GM19043 (cell line): ENCODE data around the gene PPP1R12A.
A peak's percentile ranks its signal among the peaks of the same experiment; 100 is the strongest.

Experiments used
- ATAC-seq: cut with Tn5 transposase; IDR thresholded peaks from one replicate; pipeline ENCODE4 v1.9.1; 2021; ENCODE audit warnings: low read depth; ENCODE audit not compliant: unreplicated experiment

The PPP1R12A gene

DNA sequence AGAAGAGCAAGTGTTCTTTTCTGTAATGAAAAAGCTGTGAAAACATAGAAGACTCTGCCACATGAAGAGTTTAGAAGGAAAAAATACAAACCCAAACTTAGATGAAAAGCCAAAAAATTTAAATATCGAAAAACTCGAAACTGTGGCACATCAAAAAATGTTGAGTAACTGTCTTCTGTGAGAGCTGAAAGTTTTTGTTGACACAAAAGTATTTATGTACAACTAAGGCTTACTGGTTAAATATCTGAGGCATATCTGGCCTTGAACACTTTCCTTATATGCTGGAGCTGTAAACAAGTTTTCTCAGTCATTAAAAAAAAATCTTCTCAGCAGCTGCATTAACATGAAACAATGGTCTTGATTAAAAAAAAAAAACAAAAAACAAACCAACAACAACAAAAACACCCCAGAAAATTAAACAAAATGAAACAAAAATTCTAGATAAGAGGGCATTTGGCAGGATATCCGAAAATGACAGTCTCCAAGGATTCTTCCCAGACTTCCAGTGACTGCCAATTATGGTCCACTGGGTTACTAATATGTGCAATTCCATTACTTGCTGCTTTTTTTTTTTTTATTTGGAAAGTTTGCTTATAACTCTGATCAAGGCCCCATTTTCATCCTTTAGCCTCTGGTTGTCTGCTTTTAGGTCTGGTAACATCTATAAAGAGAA is 159.4 kb downstream of the PPP1R12A start:
- no peak for ATAC-seq

DNA sequence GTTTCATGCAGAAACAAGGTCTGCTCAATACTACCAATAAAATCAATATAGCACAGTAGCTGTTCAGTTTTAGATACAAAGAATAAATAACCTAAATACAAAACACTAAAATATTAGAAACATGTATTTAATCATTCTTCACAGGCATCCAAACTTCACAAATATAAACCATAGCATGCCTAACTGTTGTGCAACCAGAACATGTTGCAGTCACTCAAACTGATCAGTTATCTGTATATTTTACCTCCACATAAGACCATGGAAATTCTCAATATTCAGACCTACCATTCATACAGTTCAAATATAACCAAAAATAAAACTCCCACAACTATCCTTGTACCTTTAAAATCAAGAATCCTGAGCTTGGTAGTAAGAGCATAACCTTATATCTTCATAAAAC is 161.0 kb downstream of the PPP1R12A start:
- ATAC-seq: no peak

DNA sequence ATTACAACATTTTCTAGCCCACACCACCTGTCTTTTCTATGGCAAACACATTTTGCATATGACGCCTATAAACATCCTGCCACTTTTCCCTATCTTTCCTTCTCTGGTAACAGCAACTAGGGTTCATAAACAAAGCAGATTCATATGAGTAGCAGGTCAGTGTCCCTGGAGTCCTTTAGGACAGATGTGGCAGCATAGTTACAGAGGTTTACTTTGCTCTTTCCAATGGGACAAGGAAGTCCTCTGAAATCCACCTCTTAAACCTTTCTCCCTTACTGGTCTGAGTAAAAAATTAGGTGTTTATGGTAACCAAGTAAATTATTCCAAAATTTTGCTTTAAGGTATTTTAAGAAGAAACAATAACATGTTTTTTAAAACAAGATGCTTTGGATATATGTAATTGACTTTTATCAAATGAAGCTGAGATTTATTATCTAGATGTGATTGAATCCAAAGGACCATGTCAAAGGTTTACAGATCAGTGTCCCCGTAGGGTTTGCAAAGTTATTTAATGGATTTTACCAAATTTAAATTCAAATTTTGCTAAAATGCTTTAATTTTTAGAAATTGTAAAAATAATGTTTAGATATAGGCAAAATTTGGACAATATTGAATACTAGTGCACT is 164.9 kb downstream of the PPP1R12A start:
- ATAC-seq: no peak

DNA sequence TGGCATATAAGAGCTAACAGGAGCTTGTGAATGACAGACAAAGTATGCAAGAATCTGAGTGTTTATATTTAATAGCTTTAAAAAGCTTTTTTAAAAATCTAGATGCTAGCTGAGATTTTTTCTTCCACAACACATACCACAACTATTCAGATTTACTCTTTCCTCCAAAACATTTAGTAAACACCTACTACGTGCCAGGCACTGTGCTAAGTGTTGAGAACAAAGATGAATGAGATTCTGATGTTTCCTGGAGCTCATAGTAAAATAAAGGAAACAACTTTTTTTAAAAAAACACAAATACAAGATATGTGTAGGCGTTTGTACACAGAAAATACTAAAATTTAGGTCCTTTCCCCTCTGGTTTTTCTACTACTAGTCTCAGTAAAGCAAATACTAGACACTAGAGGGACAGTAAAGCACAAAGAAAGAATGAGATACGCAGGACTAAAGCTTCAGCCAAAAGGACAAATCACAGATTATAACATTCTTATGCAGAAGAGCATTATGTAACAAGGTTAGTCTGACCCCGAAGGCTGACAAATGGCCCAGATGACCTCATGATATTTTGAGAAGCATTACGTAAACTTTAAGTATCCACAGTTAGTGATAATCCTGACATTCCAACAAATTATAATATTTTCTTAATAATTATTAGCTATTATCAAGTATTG is 165.6 kb downstream of the PPP1R12A start:
- ATAC-seq: no peak

DNA sequence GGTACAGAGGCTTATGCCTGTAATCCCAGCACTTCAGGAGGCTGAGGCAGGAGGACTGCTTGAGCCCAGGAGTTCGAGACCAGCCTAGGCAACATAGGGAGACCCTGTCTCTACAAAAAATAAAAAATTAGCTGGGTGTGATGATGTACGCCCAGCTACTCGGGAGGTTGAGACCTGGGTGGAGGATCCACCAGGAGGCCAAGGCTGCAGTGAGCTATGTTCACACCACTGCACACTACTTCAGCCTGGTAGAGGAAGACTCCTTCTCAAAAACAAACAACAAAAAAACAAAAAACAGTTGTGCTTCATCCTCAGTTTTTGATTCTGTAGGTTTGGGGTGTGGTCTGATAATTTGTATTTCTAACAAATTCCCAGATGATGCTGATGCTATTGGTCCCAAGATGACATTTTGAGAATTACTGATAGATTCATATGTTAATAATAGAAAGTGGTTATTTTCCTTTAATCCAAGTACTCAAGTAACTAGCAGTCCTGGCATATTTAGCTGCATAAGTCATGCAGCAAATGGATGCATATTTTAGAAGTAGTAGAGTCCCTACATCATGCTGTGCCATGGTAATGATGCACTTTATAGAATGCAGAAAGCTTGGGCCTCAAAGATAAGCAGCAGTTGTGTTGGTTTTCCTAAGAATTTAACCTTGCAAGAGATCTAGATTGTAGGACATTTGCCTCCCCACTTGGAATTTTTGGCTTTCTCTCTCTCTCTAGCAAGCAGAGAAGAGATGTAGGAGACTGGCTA is 168.0 kb downstream of the PPP1R12A start:
- no peak for ATAC-seq

DNA sequence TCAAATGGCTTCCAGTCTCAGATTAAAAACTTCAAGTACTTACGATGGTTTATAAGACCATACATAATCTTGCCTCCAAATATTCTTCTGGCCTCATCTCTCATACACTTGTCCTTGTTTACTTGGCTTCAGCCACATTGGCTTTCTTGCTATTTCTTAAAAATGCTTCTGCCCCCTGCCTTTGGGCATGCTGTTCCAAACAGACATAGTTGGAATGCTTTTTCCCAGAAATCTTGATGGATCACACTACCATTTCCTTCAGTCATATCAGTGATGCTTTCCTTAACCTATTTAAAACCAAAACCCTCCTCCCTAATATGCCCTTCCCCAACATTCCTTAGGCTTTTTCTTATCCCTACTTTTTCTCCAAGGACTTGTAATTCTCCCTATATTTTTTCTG is 169.7 kb downstream of the PPP1R12A start:
- ATAC-seq: no peak

DNA sequence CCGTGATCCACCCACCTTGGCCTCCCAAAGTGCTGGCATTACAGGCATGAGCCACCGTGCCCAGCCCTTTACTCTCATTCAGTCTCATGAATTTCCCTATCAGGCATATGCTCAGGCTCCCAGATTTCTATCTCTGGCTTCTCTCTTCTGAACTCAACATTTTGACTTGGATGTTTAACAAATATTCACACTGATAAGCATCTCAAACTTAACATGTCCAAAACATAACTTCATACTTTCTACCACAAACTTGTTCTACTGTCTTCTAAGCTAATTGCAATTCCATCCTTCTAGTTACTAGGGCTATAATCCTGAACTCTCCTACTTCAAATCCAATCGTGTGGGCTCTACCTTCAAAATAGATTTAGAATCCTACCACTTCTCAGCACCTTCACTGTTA is 170.3 kb downstream of the PPP1R12A start:
- ATAC-seq: no peak

DNA sequence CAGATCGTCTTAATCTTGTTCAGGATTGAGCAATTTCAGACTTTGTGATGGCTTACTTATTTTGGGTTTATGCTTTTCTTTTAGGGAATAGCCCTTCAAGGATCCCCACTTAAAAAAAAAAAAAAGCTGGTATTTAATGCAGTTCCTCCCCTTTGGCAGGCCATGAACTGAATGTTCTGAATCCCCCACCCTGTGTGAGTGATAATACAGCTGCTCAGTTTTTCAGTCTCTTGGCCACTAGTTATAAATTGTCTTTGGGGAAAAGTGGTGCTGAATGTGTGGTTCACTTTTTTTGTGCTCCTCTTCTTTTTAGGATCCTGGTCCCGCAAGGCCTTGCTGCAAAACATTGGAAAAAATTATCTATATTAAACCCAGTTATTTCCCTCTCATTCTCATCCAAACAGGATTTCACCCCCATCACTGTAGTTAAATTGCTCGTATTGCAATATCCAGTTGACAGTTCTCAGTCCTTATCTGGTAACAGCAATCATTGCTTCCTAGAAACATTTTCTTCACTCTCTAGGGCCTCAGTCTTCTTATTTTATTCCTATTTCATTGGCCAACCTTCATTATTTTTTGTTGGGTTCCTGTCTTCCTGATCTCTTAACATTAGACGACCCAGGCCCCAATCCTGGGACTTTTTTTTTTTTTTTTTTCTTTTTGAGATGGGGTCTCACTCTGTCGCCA is 171.0 kb downstream of the PPP1R12A start:
- no peak for ATAC-seq

DNA sequence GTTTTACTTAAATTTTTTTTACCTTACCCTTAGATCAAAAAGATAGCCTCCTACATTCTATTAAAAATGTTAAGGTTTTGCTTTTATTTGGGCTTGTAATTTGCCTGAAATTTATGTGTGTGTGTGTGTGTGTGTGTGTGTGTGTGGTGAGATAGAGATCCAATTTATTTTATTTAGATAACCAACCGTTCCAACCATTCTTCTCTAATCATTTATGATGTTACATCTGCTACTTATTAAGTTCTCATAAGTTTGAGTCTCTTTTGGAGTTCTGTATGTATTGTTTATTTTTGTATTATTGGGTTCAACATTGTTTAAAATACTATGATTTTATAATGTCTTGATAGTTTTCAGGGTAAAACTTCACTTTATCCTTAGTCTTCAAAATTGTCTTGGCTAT is 173.6 kb downstream of the PPP1R12A start:
- no peak for ATAC-seq

DNA sequence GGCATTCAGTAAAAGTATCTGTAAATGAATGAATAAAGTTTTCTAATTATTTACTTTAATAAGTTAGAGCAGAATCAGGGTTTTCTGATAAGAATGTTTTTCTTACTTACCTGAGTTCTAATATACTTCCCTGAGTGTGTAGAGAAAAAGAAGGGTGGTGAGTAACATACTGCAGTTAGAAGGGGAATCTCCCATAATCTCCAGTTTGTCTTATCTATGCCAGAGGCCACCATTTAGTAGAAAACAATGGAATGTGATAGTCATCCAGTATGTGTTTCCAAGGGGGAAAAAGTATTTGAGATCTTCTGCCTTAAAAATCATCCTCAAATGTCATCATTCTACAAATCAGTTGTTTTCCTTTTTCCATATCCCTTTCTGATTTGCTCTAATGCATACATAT is 187.6 kb downstream of the PPP1R12A start:
- no peak for ATAC-seq

DNA sequence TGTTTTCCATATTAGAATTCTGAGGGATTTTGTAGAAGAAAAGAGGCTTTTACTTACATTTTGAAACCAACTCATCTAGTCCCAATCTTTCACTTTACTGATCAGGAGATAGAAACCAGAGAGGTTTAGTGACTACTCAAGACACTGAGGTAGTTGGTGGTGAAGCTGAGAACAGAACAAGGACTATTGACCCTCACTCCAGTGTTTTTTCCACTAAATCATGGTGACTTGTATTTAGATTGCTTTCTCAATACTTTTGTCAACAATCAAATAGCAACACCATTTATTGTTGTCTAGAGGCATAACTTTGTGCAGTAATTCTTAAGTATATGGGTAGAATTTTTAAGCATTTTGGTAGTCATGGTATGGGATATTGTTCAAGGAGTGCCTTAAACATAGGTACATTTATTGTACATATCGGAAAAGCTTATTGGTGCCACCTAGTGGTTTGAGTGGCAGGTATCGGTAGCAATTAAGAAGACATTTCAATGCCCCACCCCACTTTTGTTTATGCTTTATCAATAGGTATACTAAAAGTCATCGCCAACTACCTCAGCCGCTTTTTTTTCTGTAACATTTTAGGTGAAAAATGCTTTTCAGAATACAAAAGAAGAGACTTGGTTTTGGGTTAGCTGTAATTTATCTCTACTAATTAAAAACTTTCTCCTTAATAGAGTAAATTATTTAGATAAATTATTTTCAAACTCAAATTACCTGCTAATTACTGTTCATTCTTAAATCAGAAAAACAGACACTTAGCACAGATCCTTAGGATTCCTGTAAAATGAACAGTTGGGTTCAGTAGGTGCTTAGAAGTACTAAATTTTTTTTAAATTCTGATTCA is 196.8 kb downstream of the PPP1R12A start:
- peak; percentile 90 for ATAC-seq

DNA sequence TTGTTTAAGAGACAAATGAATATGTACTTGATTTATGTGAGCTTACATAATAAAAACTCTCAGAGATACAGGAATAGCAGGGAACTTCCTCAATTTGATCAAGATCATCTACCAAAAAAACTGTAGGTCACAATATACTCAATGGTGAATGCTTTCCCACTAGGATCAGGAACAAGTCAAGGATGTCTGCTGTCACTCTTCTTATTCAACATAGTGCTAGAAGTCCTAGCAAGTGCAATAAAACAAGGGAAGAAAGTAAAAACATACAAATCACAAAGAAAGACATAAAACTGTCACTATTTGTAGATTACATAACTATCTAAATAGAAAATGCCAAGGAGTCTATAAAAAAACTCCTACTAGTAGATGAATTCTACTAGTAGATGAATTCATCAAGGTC is 202.3 kb downstream of the PPP1R12A start:
- ATAC-seq: no peak

DNA sequence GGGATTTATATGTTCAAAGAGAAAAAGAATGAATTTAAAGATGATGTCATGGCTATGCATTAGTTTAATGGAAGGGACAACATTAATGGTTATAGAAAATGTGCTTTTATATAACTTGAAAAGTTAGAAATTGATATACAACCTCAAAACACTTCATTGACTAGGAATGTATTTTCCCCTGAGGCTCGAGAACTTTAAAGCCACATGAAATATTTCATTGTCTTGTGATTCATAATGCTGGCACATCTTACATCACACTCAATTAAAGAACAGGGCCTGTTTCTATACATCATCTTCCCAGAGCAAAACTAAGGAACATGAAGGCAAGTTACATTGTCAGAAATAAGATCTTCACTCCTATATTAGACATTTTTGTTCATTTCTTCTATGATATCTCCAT is 208.9 kb downstream of the PPP1R12A start:
- ATAC-seq: no peak
